Cardiac muscle cell (in vitro differentiated cells and primary cell): ENCODE data around the gene ASB18. TPM values are rescaled to one million over a fixed set of nuclear protein-coding genes. Genes with fewer than 3 reads are reported as not detected.

Experiments used
- DNase-seq, 2 donors: peaks; one replicate each; pipeline versions ENCODE4 v3.0.0 to v3.0.0-alpha.2; 2010 to 2017; ENCODE audit warnings: low read depth in 1 of 2, low spot score in 1 of 2
- H3K27ac ChIP-seq: fragments of 200-600 bp; sonication (generic); 2 replicates; pipeline ENCODE4 v1.5.1; 2016
- H3K27me3 ChIP-seq: fragments of 200-600 bp; sonication (generic); 2 replicates; pipeline ENCODE4 v1.6.0; 2016; ENCODE audit warnings: control low read depth
- H3K36me3 ChIP-seq: fragments of 200-600 bp; sonication (generic); 2 replicates; pipeline ENCODE4 v1.5.1; 2016; ENCODE audit warnings: control low read depth
- H3K4me1 ChIP-seq: fragments of 200-600 bp; sonication (generic); 2 replicates; pipeline ENCODE4 v1.8.1; 2017; ENCODE audit warnings: low read depth, mild to moderate bottlenecking, mixed run types
- H3K4me3 ChIP-seq: fragments of 200-600 bp; sonication (generic); 2 replicates; pipeline ENCODE4 v1.5.1; 2016; ENCODE audit warnings: mild to moderate bottlenecking
- H3K9me3 ChIP-seq: fragments of 200-600 bp; sonication (generic); 2 replicates; pipeline ENCODE4 v1.5.1; 2017; ENCODE audit warnings: low read depth, mild to moderate bottlenecking, control low read depth
- polyA plus RNA-seq: library from polyadenylated mRNA; unstranded; fragments of >200 nt; fragmentation: Nextera tagmentation; extraction: Ambion mirVana; gene quantifications from 2 replicates; pipeline ENCODE4 v1.2.1, GENCODE V29; 2016
- total RNA-seq: library from RNA; depleted of rRNA; stranded (reverse); fragments of >200 nt; gene quantifications from 2 replicates; pipeline ENCODE4 v1.2.3, GENCODE V29; 2016
- TF ChIP-seq, protein P1 (sequence below): IDR thresholded peaks from 2 replicates; pipeline ENCODE4 v1.5.1; 2012; ENCODE audit warnings: low read depth, mild to moderate bottlenecking, low read length

ASB18 gene
- total and polyA plus RNA-seq, 2 experiments from 2014 or later, result 0.70 TPM; not detected in 1

DNA sequence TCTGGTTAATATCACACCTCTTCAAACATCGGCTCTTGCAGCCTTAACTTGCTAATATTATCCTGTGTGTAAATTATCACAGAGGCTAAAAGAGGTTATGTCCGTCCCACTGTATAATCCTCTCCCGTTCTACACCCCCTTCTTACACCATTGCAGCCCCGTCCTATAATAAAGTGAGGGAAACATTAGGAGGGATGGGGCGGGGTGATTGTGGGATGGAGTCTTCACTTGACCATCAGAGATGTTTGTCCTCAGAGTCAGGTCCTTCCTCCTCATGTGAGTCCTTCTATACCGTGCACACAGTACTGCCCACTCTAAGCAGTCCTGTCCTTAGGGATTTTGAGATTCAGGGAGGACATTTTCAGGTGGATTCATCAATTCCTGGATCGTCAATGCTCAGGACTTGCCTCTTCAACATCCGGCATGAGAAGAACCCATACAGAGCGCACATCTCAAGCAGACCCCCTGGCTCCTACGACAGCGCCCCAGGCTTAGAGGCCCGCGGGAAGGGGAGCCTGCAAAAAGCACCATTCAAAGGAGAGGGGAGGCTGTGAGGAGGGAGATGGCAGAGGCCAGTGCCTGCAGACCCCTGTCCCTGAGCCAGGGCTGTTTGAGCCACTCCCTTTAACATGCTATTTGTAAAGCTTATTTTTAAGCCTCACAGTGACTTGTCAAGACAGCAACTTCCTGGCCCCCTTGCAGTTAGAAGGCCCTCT lies 42.8 kb upstream of the ASB18 start:
- TF ChIP-seq, protein P1, sequence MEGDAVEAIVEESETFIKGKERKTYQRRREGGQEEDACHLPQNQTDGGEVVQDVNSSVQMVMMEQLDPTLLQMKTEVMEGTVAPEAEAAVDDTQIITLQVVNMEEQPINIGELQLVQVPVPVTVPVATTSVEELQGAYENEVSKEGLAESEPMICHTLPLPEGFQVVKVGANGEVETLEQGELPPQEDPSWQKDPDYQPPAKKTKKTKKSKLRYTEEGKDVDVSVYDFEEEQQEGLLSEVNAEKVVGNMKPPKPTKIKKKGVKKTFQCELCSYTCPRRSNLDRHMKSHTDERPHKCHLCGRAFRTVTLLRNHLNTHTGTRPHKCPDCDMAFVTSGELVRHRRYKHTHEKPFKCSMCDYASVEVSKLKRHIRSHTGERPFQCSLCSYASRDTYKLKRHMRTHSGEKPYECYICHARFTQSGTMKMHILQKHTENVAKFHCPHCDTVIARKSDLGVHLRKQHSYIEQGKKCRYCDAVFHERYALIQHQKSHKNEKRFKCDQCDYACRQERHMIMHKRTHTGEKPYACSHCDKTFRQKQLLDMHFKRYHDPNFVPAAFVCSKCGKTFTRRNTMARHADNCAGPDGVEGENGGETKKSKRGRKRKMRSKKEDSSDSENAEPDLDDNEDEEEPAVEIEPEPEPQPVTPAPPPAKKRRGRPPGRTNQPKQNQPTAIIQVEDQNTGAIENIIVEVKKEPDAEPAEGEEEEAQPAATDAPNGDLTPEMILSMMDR, result no peak
- H3K27ac ChIP-seq, result no peak overlapping the region
- H3K36me3 ChIP-seq, result no peaks in the 10 kb centered on the region
- no peaks in the 10 kb centered on the region for H3K27me3 ChIP-seq
- H3K4me3 ChIP-seq, result no peak overlapping the region
- no peak for DNase-seq
- no peaks in the 10 kb centered on the region for H3K4me1 ChIP-seq
- no peaks in the 10 kb centered on the region for H3K9me3 ChIP-seq

GRCh38 chr2:236305964-236306605 lies 41.9 kb upstream of the ASB18 start:
- Histone ChIP-seq H3K27ac (no peak overlapping the region), H3K4me1 (no peaks in the 10 kb centered on the region), H3K36me3 (no peaks in the 10 kb centered on the region), H3K9me3 (no peaks in the 10 kb centered on the region), H3K4me3 (no peak overlapping the region), H3K27me3 (no peaks in the 10 kb centered on the region)
- no peak for DNase-seq
- TF ChIP-seq, protein P1, result no peak

- TF ChIP-seq, protein P1, result no peak
- no peak overlapping the region for H3K27ac ChIP-seq
- H3K36me3 ChIP-seq, result no peaks in the 10 kb centered on the region
- DNase-seq, result no peak
- H3K27me3 ChIP-seq, result no peaks in the 10 kb centered on the region
- H3K4me1 ChIP-seq, result no peaks in the 10 kb centered on the region
- H3K9me3 ChIP-seq, result no peaks in the 10 kb centered on the region
- no peak overlapping the region for H3K4me3 ChIP-seq
Measured at GRCh38 chr2:236305531-236305930, 41.3 kb upstream of the ASB18 start.

DNA sequence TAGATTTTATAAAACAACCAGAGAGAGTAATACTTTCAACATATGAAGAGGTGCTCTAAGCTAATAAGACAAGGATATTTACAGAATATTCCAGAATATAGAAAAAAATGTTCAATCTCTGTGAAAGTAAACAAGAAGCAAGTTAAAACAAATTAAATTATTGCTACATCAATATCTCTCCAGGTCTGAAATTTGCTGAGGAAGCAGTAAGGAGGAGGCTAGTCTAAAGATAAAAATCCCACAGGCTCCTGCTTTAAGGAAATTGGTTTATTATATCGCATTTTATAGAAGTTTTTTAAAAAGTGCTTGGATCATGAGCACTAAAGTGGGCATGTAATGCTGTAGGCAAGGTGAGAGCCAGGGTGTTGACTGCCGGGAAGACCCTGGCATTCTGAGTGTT lies 39.7 kb upstream of the ASB18 start:
- no peak for DNase-seq
- TF ChIP-seq, protein P1, result no peak
- no peaks in the 10 kb centered on the region for H3K4me1 ChIP-seq
- H3K27me3 ChIP-seq, result no peaks in the 10 kb centered on the region
- no peak overlapping the region for H3K4me3 ChIP-seq
- H3K27ac ChIP-seq, result no peak overlapping the region
- no peaks in the 10 kb centered on the region for H3K36me3 ChIP-seq
- H3K9me3 ChIP-seq, result no peaks in the 10 kb centered on the region

GRCh38 chr2:236302555-236302954 lies 38.3 kb upstream of the ASB18 start:
- TF ChIP-seq, protein P1, result no peak
- H3K4me1 ChIP-seq, result no peaks in the 10 kb centered on the region
- H3K9me3 ChIP-seq, result no peaks in the 10 kb centered on the region
- no peak for DNase-seq
- no peaks in the 10 kb centered on the region for H3K27me3 ChIP-seq
- no peak overlapping the region for H3K27ac ChIP-seq
- H3K4me3 ChIP-seq, result no peak overlapping the region
- no peaks in the 10 kb centered on the region for H3K36me3 ChIP-seq
